ENCODE data around the gene TTLL3.

DNA sequence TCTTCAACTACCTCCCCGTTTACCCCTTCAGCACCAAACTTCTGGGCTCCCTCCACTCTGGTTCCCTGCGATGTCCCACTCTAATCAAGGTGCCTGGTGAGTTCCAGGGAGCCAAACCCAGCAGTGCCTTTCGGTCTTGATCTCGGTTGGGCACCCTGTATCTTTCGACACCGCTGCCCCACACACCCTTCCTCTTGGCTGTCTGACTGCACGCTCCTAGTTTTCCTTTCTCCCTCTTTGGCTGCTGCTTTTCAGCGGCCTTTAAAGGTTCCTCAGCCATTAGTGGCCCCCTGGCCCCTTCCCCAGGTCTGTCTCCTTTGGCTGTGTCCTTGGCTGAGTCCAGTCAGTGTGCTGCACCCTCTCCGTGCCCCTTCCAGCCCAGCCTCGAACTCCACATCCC lies 784 bp downstream of the TTLL3 start:
- TF ChIP-seq CTCF (IDR thresholded peaks at IDR 0.05; ENCODE audit: insufficient read depth, low read length, poor library complexity, severe bottlenecking) = no peak
- TF ChIP-seq EZH2phosphoT487 (conservative IDR thresholded peaks at IDR 0.05; ENCODE audit: low read length) = no peak

Measured in SU-DHL-6 (cell line).